Measurements from ENCODE around the gene PAPPA2.
"Not testable (repeated sequence)": the region's sequence is repeated elsewhere in the genome, so short reads cannot be mapped to it uniquely, and the experiment has no call there.

The PAPPA2 gene

DNA sequence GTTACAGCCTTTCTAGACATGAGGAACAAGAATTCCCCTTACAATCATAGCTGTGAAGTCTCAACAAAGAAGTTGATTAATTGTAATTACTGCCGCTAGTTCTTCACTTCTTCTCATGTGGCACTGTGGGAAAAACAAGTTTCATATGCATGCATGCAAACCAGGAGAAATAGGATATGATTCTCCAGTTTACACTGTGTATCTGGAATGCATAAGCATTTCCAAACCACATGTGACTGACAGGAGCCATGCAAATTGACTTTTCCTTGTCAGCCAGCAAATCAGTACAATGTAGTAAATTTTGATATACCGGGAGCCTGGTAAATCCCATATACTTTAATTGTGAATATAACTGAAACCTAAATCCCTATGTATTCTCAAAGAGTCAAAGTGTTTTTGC lies 279.3 kb downstream of the PAPPA2 start:
- no peak overlapping the region for H3K27ac ChIP-seq (ENCODE audit: low read length)
- peaks cover 55% of the 10 kb centered on the region for H3K27me3 ChIP-seq (ENCODE audit: low read depth, low read length)
- no peak overlapping the region for H3K4me3 ChIP-seq (ENCODE audit: low read length)
- H3K36me3 ChIP-seq (replicated peaks; ENCODE audit: low read depth, low read length), result no peaks in the 10 kb centered on the region
- no peaks in the 10 kb centered on the region for H3K4me1 ChIP-seq (ENCODE audit: low read length)
- no peaks in the 10 kb centered on the region for H3K79me2 ChIP-seq (ENCODE audit: low read length)
- H4K20me1 ChIP-seq (ENCODE audit: insufficient read depth, low read length), result no peaks in the 10 kb centered on the region
- no peaks in the 10 kb centered on the region for H3K9me3 ChIP-seq (ENCODE audit: insufficient read depth, low read length)
- no peak overlapping the region for H3K4me2 ChIP-seq (ENCODE audit: low read length)
- TF ChIP-seq CTCF (IDR thresholded peaks at IDR 0.05; ENCODE audit: low read depth, low read length), result no peak
- TF ChIP-seq EZH2phosphoT487 (IDR thresholded peaks at IDR 0.05; ENCODE audit: low read depth), result no peak
- H2AFZ ChIP-seq (ENCODE audit: low read depth, low read length), result no peak overlapping the region
- H3K9ac ChIP-seq (ENCODE audit: low read length), result no peak overlapping the region

- Histone ChIP-seq H3K4me1 (ENCODE audit: low read length) (no peaks in the 10 kb centered on the region), H2AFZ (ENCODE audit: low read depth, low read length) (no peak overlapping the region), H3K79me2 (ENCODE audit: low read length) (no peaks in the 10 kb centered on the region), H3K27ac (ENCODE audit: low read length) (no peak overlapping the region), H3K36me3 (replicated peaks; ENCODE audit: low read depth, low read length) (no peaks in the 10 kb centered on the region), H3K4me2 (ENCODE audit: low read length) (no peak overlapping the region), H3K27me3 (ENCODE audit: low read depth, low read length) (peaks cover 60% of the 10 kb centered on the region), H3K9ac (ENCODE audit: low read length) (no peak overlapping the region), H3K4me3 (ENCODE audit: low read length) (no peak overlapping the region), H4K20me1 (ENCODE audit: insufficient read depth, low read length) (no peaks in the 10 kb centered on the region), H3K9me3 (ENCODE audit: insufficient read depth, low read length) (no peaks in the 10 kb centered on the region)
- no peak for TF ChIP-seq EZH2phosphoT487 (IDR thresholded peaks at IDR 0.05; ENCODE audit: low read depth)
Observed at GRCh38 chr1:176744142-176744541, 281.2 kb downstream of the PAPPA2 start.

DNA sequence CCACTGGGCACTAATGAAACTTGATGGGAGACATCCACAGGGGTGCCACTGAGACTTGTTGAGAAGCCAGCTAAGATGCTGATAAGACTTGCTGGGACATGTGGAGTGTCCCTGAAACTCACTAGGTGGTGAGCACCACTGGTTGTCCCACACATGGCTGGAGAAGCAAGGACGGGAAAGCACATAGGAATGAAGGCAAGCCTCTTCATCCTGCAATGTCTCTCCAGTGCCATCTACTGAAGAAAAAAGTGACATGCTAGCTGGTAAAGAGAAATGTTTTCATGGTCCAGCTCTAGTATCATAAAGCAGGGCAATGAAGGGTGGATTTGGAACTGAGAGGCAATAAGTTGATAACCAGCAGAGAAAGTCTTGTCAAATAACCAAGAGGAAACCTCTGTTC lies 283.0 kb downstream of the PAPPA2 start:
- Histone ChIP-seq H3K9ac (ENCODE audit: low read length) (no peak overlapping the region), H3K4me2 (ENCODE audit: low read length) (no peak overlapping the region), H3K9me3 (ENCODE audit: insufficient read depth, low read length) (no peaks in the 10 kb centered on the region), H3K79me2 (ENCODE audit: low read length) (no peaks in the 10 kb centered on the region), H3K4me3 (ENCODE audit: low read length) (no peak overlapping the region), H2AFZ (ENCODE audit: low read depth, low read length) (no peak overlapping the region), H3K4me1 (ENCODE audit: low read length) (no peaks in the 10 kb centered on the region), H3K27me3 (ENCODE audit: low read depth, low read length) (peaks cover 54% of the 10 kb centered on the region), H3K36me3 (replicated peaks; ENCODE audit: low read depth, low read length) (no peaks in the 10 kb centered on the region), H3K27ac (ENCODE audit: low read length) (no peak overlapping the region), H4K20me1 (ENCODE audit: insufficient read depth, low read length) (no peaks in the 10 kb centered on the region)
- TF ChIP-seq EZH2phosphoT487 (IDR thresholded peaks at IDR 0.05; ENCODE audit: low read depth) (no peak), CTCF (IDR thresholded peaks at IDR 0.05; ENCODE audit: low read depth, low read length) (peak; percentile 48)

DNA sequence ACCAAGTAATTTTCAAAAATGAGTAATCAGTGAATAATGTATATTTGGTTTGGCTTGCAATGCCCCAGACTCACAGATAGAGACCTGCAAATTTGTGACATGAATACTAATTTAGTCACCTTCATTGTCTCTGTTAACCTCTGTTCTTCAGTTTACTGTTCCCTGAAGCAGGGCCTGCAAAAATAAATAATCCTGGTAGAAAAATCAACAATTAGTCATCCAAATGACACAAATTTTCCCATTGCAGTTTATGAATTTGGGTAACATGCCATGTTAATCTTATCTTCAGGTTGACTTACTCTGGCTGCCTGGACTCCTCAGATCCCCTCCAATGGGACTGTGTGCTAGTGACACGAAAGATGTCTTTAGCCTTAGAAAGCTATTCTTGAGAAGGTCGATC lies 289.5 kb downstream of the PAPPA2 start:
- Histone ChIP-seq H3K36me3 (replicated peaks; ENCODE audit: low read depth, low read length) (no peaks in the 10 kb centered on the region), H3K4me1 (ENCODE audit: low read length) (no peaks in the 10 kb centered on the region), H3K9ac (ENCODE audit: low read length) (no peak overlapping the region), H3K79me2 (ENCODE audit: low read length) (no peaks in the 10 kb centered on the region), H3K27me3 (ENCODE audit: low read depth, low read length) (peaks cover 12% of the 10 kb centered on the region; the same call in 1 of the 2 replicates), H4K20me1 (ENCODE audit: insufficient read depth, low read length) (no peaks in the 10 kb centered on the region), H3K4me3 (ENCODE audit: low read length) (no peak overlapping the region), H3K27ac (ENCODE audit: low read length) (no peak overlapping the region), H2AFZ (ENCODE audit: low read depth, low read length) (no peak overlapping the region), H3K4me2 (ENCODE audit: low read length) (no peak overlapping the region), H3K9me3 (ENCODE audit: insufficient read depth, low read length) (no peaks in the 10 kb centered on the region)
- TF ChIP-seq EZH2phosphoT487 (IDR thresholded peaks at IDR 0.05; ENCODE audit: low read depth), result no peak
- no peak for TF ChIP-seq CTCF (IDR thresholded peaks at IDR 0.05; ENCODE audit: low read depth, low read length)

DNA sequence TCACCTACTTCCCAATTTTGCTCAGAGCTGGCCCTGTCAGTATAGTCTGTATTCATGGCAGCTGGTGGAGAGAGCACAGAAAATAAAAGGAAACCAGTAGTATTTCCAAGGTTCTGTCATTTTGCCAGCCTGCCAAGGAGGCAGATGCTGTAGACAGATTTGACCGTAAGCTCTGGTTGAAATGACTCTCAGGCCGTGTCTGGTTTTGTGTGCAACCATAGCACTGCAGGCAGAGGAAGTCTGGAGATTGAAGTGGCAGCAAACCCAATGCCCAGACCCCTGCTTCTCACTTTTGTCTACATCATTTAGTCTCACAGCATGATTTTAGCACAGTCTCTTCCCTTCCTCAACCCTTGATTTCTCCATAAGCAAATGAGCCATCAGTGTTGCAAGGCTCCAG lies 291.7 kb downstream of the PAPPA2 start:
- Histone ChIP-seq H3K9ac (ENCODE audit: low read length) (no peak overlapping the region), H3K4me3 (ENCODE audit: low read length) (no peak overlapping the region), H3K27ac (ENCODE audit: low read length) (no peak overlapping the region), H3K4me2 (ENCODE audit: low read length) (no peak overlapping the region), H3K36me3 (replicated peaks; ENCODE audit: low read depth, low read length) (no peaks in the 10 kb centered on the region), H3K27me3 (ENCODE audit: low read depth, low read length) (peaks cover 12% of the 10 kb centered on the region), H3K79me2 (ENCODE audit: low read length) (no peaks in the 10 kb centered on the region), H3K9me3 (ENCODE audit: insufficient read depth, low read length) (no peaks in the 10 kb centered on the region), H2AFZ (ENCODE audit: low read depth, low read length) (no peak overlapping the region), H4K20me1 (ENCODE audit: insufficient read depth, low read length) (no peaks in the 10 kb centered on the region), H3K4me1 (ENCODE audit: low read length) (no peaks in the 10 kb centered on the region)
- TF ChIP-seq CTCF (IDR thresholded peaks at IDR 0.05; ENCODE audit: low read depth, low read length) (no peak), EZH2phosphoT487 (IDR thresholded peaks at IDR 0.05; ENCODE audit: low read depth) (no peak)

DNA sequence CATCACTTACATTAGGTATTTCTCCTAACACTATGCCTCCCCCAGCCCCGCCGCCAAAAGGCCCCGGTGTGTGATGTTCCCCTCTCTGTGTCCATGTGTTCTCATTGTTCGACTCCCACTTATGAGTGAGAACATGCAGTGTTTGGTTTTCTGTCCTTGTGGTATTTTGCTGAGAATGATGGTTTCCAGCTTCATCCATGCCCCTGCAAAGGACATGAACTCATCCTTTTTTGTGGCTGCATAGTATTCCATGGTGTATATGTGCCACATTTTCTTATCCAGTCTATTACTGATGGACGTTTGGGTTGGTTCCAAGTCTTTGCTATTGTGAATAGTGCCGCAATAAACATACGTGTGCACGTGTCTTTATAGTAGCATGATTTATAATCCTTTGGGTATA lies 293.8 kb downstream of the PAPPA2 start:
- not testable (repeated sequence) for H3K4me1 ChIP-seq (ENCODE audit: low read length); H4K20me1 ChIP-seq (ENCODE audit: insufficient read depth, low read length); H3K36me3 ChIP-seq (replicated peaks; ENCODE audit: low read depth, low read length); H2AFZ ChIP-seq (ENCODE audit: low read depth, low read length); H3K4me3 ChIP-seq (ENCODE audit: low read length); H3K79me2 ChIP-seq (ENCODE audit: low read length); H3K27ac ChIP-seq (ENCODE audit: low read length); H3K9me3 ChIP-seq (ENCODE audit: insufficient read depth, low read length); H3K9ac ChIP-seq (ENCODE audit: low read length); H3K4me2 ChIP-seq (ENCODE audit: low read length)
- peaks cover 17% of the 10 kb centered on the region for H3K27me3 ChIP-seq (ENCODE audit: low read depth, low read length)

All from OCI-LY3 (cell line).